ENCODE measurements around the gene ESAM. TPM values are rescaled to one million over a fixed set of nuclear protein-coding genes. Genes with fewer than 3 reads are reported as not detected.

ESAM gene
- total RNA-seq, 1 donor from 2014 or later = 50.2 TPM

DNA sequence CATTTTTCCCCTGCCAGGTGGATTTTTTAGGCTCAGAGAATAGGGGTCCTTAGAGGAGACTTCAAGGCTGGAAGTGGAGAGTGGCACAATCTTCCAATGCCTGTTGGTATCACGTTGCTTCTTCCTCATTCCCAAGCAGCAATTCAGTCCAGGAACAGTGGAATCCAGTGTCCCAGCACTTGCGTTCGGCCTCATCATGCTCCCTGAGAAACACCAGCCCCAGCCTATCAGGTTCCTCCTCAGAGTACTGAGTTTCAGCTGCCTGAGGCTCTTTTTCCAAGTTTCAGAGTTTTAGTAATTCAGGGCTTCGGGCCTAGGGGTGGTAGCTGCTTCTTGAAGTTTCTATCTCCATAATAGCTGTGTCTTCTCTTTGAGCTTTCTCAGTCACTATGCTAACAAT lies 54.3 kb downstream of the ESAM start:
- intact Hi-C loops (cut with DNase I) = no loop called here
- no peak for DNase-seq (ENCODE audit: low spot score)

Other genes with a start within 250 kb of the ESAM start
- gene OR8B12, start 218.6 kb downstream of the ESAM start, total RNA-seq = not detected
- not detected for gene OR8A1, start 192.3 kb downstream of the ESAM start, total RNA-seq
- not detected for gene PANX3, start 150.9 kb downstream of the ESAM start, total RNA-seq
- gene TBRG1, start 139.4 kb downstream of the ESAM start, total RNA-seq = 21.3 TPM
- gene SIAE, start 88.6 kb downstream of the ESAM start, total RNA-seq = 42.5 TPM
- gene SPA17, start 88.4 kb downstream of the ESAM start, total RNA-seq = 1.8 TPM
- gene NRGN, start 22.3 kb downstream of the ESAM start, total RNA-seq = 6.4 TPM
- gene VSIG2, start 10.0 kb downstream of the ESAM start, total RNA-seq = 1.2 TPM
- gene MSANTD2, start 38.1 kb upstream of the ESAM start, total RNA-seq = 5.3 TPM
- gene ROBO3, start 103.1 kb upstream of the ESAM start, total RNA-seq = 5.1 TPM
- gene ROBO4, start 135.6 kb upstream of the ESAM start, total RNA-seq = 15.9 TPM
- not detected for gene HEPN1, start 157.0 kb upstream of the ESAM start, total RNA-seq
- 0.11 TPM for gene HEPACAM, start 173.8 kb upstream of the ESAM start, total RNA-seq
- gene CCDC15, start 191.9 kb upstream of the ESAM start, total RNA-seq = 0.24 TPM